ENCODE data around the gene DSG4. TPM values are rescaled to one million over a fixed set of nuclear protein-coding genes. Genes with fewer than 3 reads are reported as not detected.
A peak's percentile ranks its signal among the peaks of the same experiment; 100 is the strongest.
"Not testable (repeated sequence)": the region's sequence is repeated elsewhere in the genome, so short reads cannot be mapped to it uniquely, and the experiment has no call there.

Gene DSG4
- total RNA-seq, result not detected

- ATAC-seq (no peak), DNase-seq (ENCODE audit: low spot score) (no peak)
Observed at GRCh38 chr18:31376477-31376876, at the start of gene DSG4. TSS of gene DSG4 (plus strand) at chr18:31376777. CDS start at chr18:31376912, 135 bp downstream.

- ATAC-seq (no peak), DNase-seq (ENCODE audit: low spot score) (no peak)
Observed at GRCh38 chr18:31329787-31330438, 46.7 kb upstream of the DSG4 start.

GRCh38 chr18:31343454-31343853 is 33.1 kb upstream of the DSG4 start:
- ATAC-seq (no peak), DNase-seq (ENCODE audit: low spot score) (no peak)

GRCh38 chr18:31353336-31353735 is 23.2 kb upstream of the DSG4 start:
- not testable (repeated sequence) for ATAC-seq; DNase-seq (ENCODE audit: low spot score)

- ATAC-seq (no peak), DNase-seq (ENCODE audit: low spot score) (no peak)
Observed at GRCh38 chr18:31354990-31355389, 21.6 kb upstream of the DSG4 start.

GRCh38 chr18:31356025-31356424 is 20.6 kb upstream of the DSG4 start:
- no peak for DNase-seq (ENCODE audit: low spot score)
- ATAC-seq, result no peak

- ATAC-seq, result no peak
- DNase-seq (ENCODE audit: low spot score), result no peak
Observed at GRCh38 chr18:31364190-31364589, 12.4 kb upstream of the DSG4 start.

- DNase-seq (ENCODE audit: low spot score) (no peak), ATAC-seq (no peak)
Observed at GRCh38 chr18:31369478-31369877, 7.1 kb upstream of the DSG4 start.

- ATAC-seq (no peak), DNase-seq (ENCODE audit: low spot score) (no peak)
Observed at GRCh38 chr18:31371989-31372388, 4.6 kb upstream of the DSG4 start.

GRCh38 chr18:31373641-31374040 is 2.9 kb upstream of the DSG4 start:
- ATAC-seq (no peak), DNase-seq (ENCODE audit: low spot score) (no peak)

- DNase-seq (ENCODE audit: low spot score), result no peak
- no peak for ATAC-seq
Observed at GRCh38 chr18:31380912-31381311, 4.3 kb downstream of the DSG4 start.

GRCh38 chr18:31382107-31382506 is 5.5 kb downstream of the DSG4 start:
- ATAC-seq (no peak), DNase-seq (ENCODE audit: low spot score) (no peak)

- no peak for DNase-seq (ENCODE audit: low spot score)
Observed at GRCh38 chr18:31386741-31387140, 10.2 kb downstream of the DSG4 start.

GRCh38 chr18:31393286-31393685 is 16.7 kb downstream of the DSG4 start:
- DNase-seq (ENCODE audit: low spot score) (no peak), ATAC-seq (no peak)

More at GRCh38 chr18:31386741-31387140, 10.2 kb downstream of the DSG4 start:
- no peak for ATAC-seq

- ATAC-seq, result peak; percentile 13
- DNase-seq (ENCODE audit: low spot score), result no peak
Observed at GRCh38 chr18:31396796-31397612, 20.4 kb downstream of the DSG4 start.

GRCh38 chr18:31398191-31398590 is 21.6 kb downstream of the DSG4 start:
- ATAC-seq (no peak), DNase-seq (ENCODE audit: low spot score) (no peak)

- DNase-seq (ENCODE audit: low spot score) (no peak), ATAC-seq (no peak)
Observed at GRCh38 chr18:31399306-31400032, 22.9 kb downstream of the DSG4 start.

- peak; percentile 92 for ATAC-seq
- DNase-seq (ENCODE audit: low spot score), result peak; percentile 48
Observed at GRCh38 chr18:31401156-31402025, 24.8 kb downstream of the DSG4 start.

GRCh38 chr18:31402026-31402373 is 25.4 kb downstream of the DSG4 start:
- ATAC-seq, result peak; percentile 80

GRCh38 chr18:31403409-31403808 is 26.8 kb downstream of the DSG4 start:
- no peak for ATAC-seq
- no peak for DNase-seq (ENCODE audit: low spot score)

More at GRCh38 chr18:31402026-31402373, 25.4 kb downstream of the DSG4 start:
- no peak for DNase-seq (ENCODE audit: low spot score)

- DNase-seq (ENCODE audit: low spot score) (no peak), ATAC-seq (no peak)
Observed at GRCh38 chr18:31407649-31408048, 31.1 kb downstream of the DSG4 start.
